ENCODE data around the gene MFSD6.

- TF ChIP-seq CTCF (IDR thresholded peaks at IDR 0.05) (no peak), EZH2phosphoT487 (IDR thresholded peaks at IDR 0.05) (no peak), EZH2 (IDR thresholded peaks at IDR 0.05) (no peak)
These were observed 39.6 kb downstream of the MFSD6 start for GRCh38 chr2:190447766-190448165.
